Measurements from ENCODE around the gene OR5L2. TPM values are rescaled to one million over a fixed set of nuclear protein-coding genes. Genes with fewer than 3 reads are reported as not detected.

Gene OR5L2
- total RNA-seq (not detected), polyA plus RNA-seq (ENCODE audit: insufficient read depth, low read depth, low replicate concordance) (not detected)
- long read RNA-seq, donor 1 = 0 reads
- long read RNA-seq, donor 2 = 0 reads

GRCh38 chr11:55826919-55827318 lies at the start of gene OR5L2:
Gene OR5L2, plus strand, starts transcription at chr11:55827219. Its CDS starts 0 bp downstream, at chr11:55827219.
- DNase-seq = no peak
- TF ChIP-seq POLR2A (IDR thresholded peaks at IDR 0.05) (no peak), CTCF (IDR thresholded peaks at IDR 0.05) (no peak)
- Histone ChIP-seq H3K27ac (no peak within 1 kb of the TSS), H3K9me3 (no peaks in the 10 kb centered on the region), H3K4me1 (no peaks in the 10 kb centered on the region), H3K4me3 (no peak within 1 kb of the TSS), H3K27me3 (no peaks in the 10 kb centered on the region), H3K36me3 (ENCODE audit: low read depth, missing control alignments) (no peaks in the 10 kb centered on the region)
- intact Hi-C loops (cut with DNase I; ENCODE audit: low total_unique reads) = no loop called here

GRCh38 chr11:55791606-55792005 lies 35.4 kb upstream of the OR5L2 start:
- H3K4me1 ChIP-seq = no peaks in the 10 kb centered on the region
- no peak overlapping the region for H3K4me3 ChIP-seq
- no peak overlapping the region for H3K27ac ChIP-seq
- no peaks in the 10 kb centered on the region for H3K36me3 ChIP-seq (ENCODE audit: low read depth, missing control alignments)
- H3K9me3 ChIP-seq = no peaks in the 10 kb centered on the region
- WGBS, 2 donors = 90% methylated on average over 1 of the region's 1 CpG
- TF ChIP-seq CTCF (IDR thresholded peaks at IDR 0.05) = no peak
- no peak for TF ChIP-seq POLR2A (IDR thresholded peaks at IDR 0.05)
- no peak for DNase-seq
- no peaks in the 10 kb centered on the region for H3K27me3 ChIP-seq
- intact Hi-C loops (cut with DNase I; ENCODE audit: low total_unique reads) = no loop called here

GRCh38 chr11:55793321-55793720 lies 33.7 kb upstream of the OR5L2 start:
- intact Hi-C loops (cut with DNase I; ENCODE audit: low total_unique reads) = no loop called here
- no peak for TF ChIP-seq CTCF (IDR thresholded peaks at IDR 0.05)
- TF ChIP-seq POLR2A (IDR thresholded peaks at IDR 0.05) = no peak
- no peaks in the 10 kb centered on the region for H3K4me1 ChIP-seq
- no peak overlapping the region for H3K4me3 ChIP-seq
- no peaks in the 10 kb centered on the region for H3K27me3 ChIP-seq
- H3K9me3 ChIP-seq = no peaks in the 10 kb centered on the region
- H3K36me3 ChIP-seq (ENCODE audit: low read depth, missing control alignments) = no peaks in the 10 kb centered on the region
- no peak for DNase-seq
- H3K27ac ChIP-seq = no peak overlapping the region
- 50 to 67% methylated on average over 2 of the region's 2 CpGs for WGBS, 2 donors

GRCh38 chr11:55795256-55795655 lies 31.8 kb upstream of the OR5L2 start, which contains the start of gene OR5D14:
Gene OR5D14, plus strand, starts transcription at chr11:55795556. Its CDS starts 0 bp downstream, at chr11:55795556.
- no peak for DNase-seq
- no peak for TF ChIP-seq CTCF (IDR thresholded peaks at IDR 0.05)
- TF ChIP-seq POLR2A (IDR thresholded peaks at IDR 0.05) = no peak
- no peaks in the 10 kb centered on the region for H3K36me3 ChIP-seq (ENCODE audit: low read depth, missing control alignments)
- intact Hi-C loops (cut with DNase I; ENCODE audit: low total_unique reads) = no loop called here
- H3K27ac ChIP-seq = no peak within 1 kb of the TSS
- no peaks in the 10 kb centered on the region for H3K9me3 ChIP-seq
- no peaks in the 10 kb centered on the region for H3K4me1 ChIP-seq
- H3K4me3 ChIP-seq = no peak within 1 kb of the TSS
- H3K27me3 ChIP-seq = no peaks in the 10 kb centered on the region

- H3K36me3 ChIP-seq (ENCODE audit: low read depth, missing control alignments) = no peaks in the 10 kb centered on the region
- no peaks in the 10 kb centered on the region for H3K27me3 ChIP-seq
- no peak overlapping the region for H3K4me3 ChIP-seq
- TF ChIP-seq POLR2A (IDR thresholded peaks at IDR 0.05) (no peak), CTCF (IDR thresholded peaks at IDR 0.05) (no peak)
- 88 to 93% methylated on average over 1 of the region's 1 CpG for WGBS, 2 donors
- no peak for DNase-seq
- H3K4me1 ChIP-seq = no peaks in the 10 kb centered on the region
- H3K27ac ChIP-seq = no peak overlapping the region
- no peaks in the 10 kb centered on the region for H3K9me3 ChIP-seq
- intact Hi-C loops (cut with DNase I; ENCODE audit: low total_unique reads) = no loop called here
Observed at GRCh38 chr11:55806248-55806647, 20.8 kb upstream of the OR5L2 start.

All from testis (tissue), 5 donors.